Measurements from ENCODE around the gene PARK7.
"Not testable (repeated sequence)": the region's sequence is repeated elsewhere in the genome, so short reads cannot be mapped to it uniquely, and the experiment has no call there.

PARK7 gene

GRCh38 chr1:7961216-7962013 is at the start of gene PARK7:
PARK7 (plus strand) TSS chr1:7961711; CDS start chr1:7962786, 1,075 bp downstream.
- peak; percentile 100 for DNase-seq (ENCODE audit: low read depth in 2 of 2)

- no peak for DNase-seq (ENCODE audit: low read depth in 2 of 2)
These were observed 49.4 kb upstream of the PARK7 start for GRCh38 chr1:7912145-7912544.

GRCh38 chr1:7912743-7913557 is 48.6 kb upstream of the PARK7 start:
- DNase-seq (ENCODE audit: low read depth in 2 of 2) = no peak

- peak in 1 of 2 donors; percentile 25 for DNase-seq (ENCODE audit: low read depth in 2 of 2)
These were observed 45.5 kb upstream of the PARK7 start for GRCh38 chr1:7915826-7916500.

DNA sequence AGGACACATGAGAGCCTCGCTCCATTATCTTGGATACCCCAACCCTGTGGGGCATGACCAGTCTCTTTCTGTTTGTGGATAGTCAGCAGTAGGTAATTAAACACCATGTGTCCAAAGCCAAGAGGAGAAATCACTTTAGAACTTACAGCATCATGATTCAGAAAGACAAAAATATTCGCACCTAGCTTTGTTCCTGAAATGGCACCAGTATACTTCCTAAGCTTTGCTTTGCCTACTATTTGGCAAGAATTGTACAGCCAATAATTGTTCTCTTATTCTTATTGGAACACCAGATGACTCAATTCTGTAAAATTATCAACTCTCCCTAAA is 45.0 kb upstream of the PARK7 start:
- no peak for DNase-seq (ENCODE audit: low read depth in 2 of 2)

DNA sequence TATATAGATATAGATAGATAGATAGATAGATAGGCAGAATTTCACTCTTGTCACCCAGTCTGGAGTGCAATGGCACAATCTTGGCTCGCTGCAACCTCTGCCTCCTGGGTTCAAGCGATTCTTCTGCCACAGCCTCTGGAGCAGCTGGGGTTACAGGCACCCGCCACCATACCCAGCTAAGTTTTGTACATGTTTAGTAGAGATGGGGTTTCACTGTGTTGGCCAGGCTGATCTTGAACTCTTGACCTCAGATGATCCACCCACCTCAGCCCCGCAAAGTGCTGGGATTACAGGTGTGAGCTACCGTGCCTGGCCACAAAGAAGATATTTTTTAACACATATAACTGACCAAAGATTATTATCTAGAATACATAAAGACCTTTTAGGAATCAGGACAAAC is 43.5 kb upstream of the PARK7 start:
- DNase-seq (ENCODE audit: low read depth in 2 of 2) = not testable (repeated sequence)

GRCh38 chr1:7919880-7920279 is 41.6 kb upstream of the PARK7 start:
- no peak for DNase-seq (ENCODE audit: low read depth in 2 of 2)

GRCh38 chr1:7921796-7922195 is 39.7 kb upstream of the PARK7 start:
- DNase-seq (ENCODE audit: low read depth in 2 of 2) = no peak

GRCh38 chr1:7922301-7922700 is 39.2 kb upstream of the PARK7 start:
- DNase-seq (ENCODE audit: low read depth in 2 of 2) = no peak

DNA sequence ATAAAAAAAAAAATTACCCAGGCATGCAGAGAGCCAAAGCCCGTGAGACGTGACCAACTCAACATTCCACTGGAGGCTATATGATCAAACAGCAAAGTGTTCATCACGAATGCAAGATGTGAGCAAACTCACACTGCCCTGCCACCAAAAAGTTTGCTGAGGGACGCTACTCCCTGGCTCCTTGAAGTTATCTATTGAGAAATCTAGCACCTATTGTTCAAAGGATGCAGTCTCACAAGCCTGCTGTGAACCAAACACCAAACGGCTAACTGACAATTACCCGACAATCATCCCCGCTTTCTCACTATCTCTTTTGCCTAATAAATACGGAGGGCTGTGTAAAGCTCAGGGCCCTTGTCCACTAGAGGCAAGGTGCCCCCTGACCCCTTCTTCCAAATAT is 34.5 kb upstream of the PARK7 start:
- not testable (repeated sequence) for DNase-seq (ENCODE audit: low read depth in 2 of 2)

GRCh38 chr1:7928247-7928646 is 33.3 kb upstream of the PARK7 start:
- no peak for DNase-seq (ENCODE audit: low read depth in 2 of 2)

- no peak for DNase-seq (ENCODE audit: low read depth in 2 of 2)
These were observed 31.9 kb upstream of the PARK7 start for GRCh38 chr1:7929637-7930036.

DNA sequence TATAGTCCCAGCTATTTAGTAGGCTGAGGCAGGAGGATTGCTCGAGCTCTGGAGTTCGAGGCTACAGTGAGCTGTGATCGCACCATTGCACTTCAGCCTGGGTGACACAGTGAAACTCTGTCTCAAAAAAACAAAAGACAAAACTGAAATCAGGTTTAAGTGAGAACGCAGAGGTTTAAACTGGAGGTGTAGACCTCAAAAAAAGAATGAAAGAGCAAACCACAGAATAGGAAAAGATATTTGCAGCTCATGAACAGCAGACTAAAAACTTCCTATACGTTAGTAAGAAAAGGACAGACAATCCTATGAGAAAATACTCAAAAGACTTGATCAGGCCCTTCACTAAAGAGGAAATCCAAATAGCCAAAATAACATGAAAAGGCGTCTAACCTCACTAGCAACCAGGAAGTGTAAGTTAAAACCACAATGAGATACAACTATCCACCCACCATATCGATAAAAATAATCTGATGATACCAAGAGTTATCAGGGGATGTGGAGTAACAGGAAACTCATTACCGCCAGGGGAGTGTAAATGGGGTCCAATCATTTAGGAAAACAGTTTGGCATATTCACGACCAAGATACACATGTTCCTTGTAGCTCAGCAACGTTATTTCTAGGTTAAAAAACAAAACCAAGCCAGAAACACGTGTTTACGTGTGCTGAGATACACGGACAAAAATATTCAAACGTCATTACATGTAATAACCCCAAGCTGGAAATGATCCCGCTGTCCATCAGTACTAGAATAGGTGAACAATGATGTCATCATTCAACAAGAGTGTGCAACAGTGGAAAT is 30.7 kb upstream of the PARK7 start:
- no peak for DNase-seq (ENCODE audit: low read depth in 2 of 2)

GRCh38 chr1:7931446-7931812 is 30.1 kb upstream of the PARK7 start:
- no peak for DNase-seq (ENCODE audit: low read depth in 2 of 2)

- DNase-seq (ENCODE audit: low read depth in 2 of 2) = no peak
These were observed 28.9 kb upstream of the PARK7 start for GRCh38 chr1:7932524-7933138.

DNA sequence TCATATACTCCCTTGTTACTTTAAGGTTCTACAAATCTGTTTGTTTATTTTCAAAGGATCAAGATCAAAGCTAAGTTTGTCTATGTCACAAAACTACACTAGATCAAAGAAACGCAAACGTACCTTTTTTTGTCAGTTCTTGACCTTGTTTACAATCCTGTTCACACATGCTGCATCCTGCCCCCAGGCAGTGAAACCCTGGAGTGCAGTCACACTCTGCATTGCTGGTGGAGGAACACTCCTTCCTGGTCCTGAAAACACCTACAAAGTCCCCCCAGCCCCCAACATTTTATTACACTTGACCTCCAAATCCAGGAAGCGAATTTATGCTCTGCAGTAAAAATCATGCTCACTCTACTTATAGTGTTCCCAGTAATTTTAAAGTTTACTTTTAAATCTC is 23.4 kb upstream of the PARK7 start:
- no peak for DNase-seq (ENCODE audit: low read depth in 2 of 2)

GRCh38 chr1:7940034-7940433 is 21.5 kb upstream of the PARK7 start:
- no peak for DNase-seq (ENCODE audit: low read depth in 2 of 2)

DNA sequence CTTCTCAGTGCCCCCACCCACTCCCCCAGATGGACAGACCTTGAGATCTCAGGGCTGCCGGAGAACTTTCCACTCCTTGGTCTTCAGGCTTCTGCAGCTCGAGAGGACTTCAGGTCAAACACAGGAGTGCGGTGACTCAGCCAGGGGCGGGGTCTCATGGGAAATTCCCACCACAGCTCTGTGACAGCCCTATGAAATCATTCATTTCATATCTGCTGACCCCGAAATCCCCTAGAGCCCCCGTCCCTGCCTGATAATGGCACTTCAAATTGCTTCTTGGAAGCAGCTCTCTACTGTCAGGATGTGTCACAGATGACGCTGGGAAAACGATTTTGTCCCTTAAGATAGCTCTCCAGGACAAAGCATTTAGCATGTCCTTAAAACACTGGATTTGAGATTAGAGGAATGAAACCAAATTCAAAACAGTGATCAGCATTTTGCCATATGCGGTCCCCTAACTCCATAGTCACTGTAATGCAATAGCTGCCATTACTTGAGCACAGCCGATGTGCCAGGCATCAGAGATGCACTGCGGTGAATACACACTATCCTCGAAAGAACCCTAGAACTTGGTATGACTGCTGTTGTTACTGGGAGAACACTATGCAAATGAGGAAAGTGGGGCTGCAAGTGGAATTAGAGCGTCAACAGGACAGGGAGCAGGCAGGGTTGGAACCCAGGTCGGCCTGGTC is 20.6 kb upstream of the PARK7 start, which contains the start of gene TNFRSF9:
TSS of gene TNFRSF9 (minus strand) at position 95 of the 692 bp plus-strand sequence. CDS start 845 bp downstream, outside the sequence.
- peak; percentile 82 to 90 for DNase-seq (ENCODE audit: low read depth in 2 of 2)

GRCh38 chr1:7941437-7941793 is 20.1 kb upstream of the PARK7 start:
- DNase-seq (ENCODE audit: low read depth in 2 of 2) = no peak

- DNase-seq (ENCODE audit: low read depth in 2 of 2) = peak; percentile 28 to 30
These were observed 19.1 kb upstream of the PARK7 start for GRCh38 chr1:7942214-7942921.

All from stimulated activated CD8-positive, alpha-beta memory T cell treated with anti-CD3 and anti-CD28 coated beads, Interleukin-2, amount 100 ng/mL, for 48 hours (primary cell).